ENCODE results near the gene OR56A1. TPM values are rescaled to one million over a fixed set of nuclear protein-coding genes. Genes with fewer than 3 reads are reported as not detected.
"Not testable (repeated sequence)": the region's sequence is repeated elsewhere in the genome, so short reads cannot be mapped to it uniquely, and the experiment has no call there.

Gene OR56A1, protein sequence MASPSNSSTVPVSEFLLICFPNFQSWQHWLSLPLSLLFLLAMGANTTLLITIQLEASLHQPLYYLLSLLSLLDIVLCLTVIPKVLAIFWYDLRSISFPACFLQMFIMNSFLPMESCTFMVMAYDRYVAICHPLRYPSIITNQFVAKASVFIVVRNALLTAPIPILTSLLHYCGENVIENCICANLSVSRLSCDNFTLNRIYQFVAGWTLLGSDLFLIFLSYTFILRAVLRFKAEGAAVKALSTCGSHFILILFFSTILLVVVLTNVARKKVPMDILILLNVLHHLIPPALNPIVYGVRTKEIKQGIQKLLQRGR
- not detected in 2 replicates for total RNA-seq (2014; rRNA removed; shearing (Covaris generic))

DNA sequence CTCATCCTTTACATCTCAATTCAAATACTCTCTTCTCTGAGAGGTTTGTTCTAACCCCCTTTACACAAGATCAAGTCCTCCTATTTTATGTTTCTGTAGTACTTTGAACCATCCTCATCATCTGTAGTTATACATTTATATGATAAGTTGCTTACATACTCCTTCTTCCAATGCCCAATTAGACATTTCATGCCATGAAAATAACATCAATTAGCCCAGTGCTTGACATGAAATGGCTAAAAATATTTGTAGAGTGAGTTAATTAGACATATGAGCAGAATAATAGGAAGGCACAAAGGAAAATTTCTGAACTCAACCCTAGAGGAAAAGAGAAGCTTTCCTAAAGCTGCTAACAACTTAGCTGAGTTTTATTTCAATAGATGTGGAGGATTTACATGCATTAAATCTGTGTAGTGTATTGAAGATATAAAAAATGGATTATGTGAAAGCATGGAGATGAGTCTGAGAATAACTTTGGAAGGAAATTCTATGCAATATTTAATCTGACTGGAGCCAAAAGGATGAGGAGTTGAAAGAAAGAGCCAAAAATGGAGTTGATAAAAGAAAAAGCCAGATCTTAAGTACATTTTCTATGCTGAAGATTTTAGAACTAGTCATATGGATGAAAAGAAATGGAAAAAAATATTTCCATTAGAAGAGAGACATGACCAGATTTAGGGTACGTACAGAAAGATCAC lies at the start of gene OR56A1:
OR56A1 (minus strand) TSS at position 51 of the 698 bp plus-strand sequence. CDS start 3,066 bp downstream, outside the sequence.
- DNase-seq (ENCODE audit: low read depth): no peak

DNA sequence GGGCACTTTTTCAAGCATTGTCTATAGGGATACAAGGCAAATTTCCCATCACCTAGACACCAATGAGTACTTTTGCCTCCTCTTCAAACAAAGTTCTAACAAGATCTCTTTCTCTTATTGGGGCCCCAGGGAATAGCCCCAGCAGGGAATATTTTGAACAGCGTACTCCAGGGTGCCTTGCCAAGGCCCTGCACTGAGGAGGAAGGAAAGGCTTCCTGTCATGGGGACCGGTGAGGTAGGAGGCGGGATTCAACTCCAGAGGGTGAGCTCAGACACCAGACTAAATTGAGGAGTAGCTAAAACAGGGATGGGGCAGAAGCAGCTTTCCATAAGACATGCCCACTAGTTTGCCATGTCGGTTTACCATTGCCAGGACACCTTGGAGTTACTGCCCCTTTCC lies 48.9 kb upstream of the OR56A1 start:
- DNase-seq (ENCODE audit: low read depth): no peak

DNA sequence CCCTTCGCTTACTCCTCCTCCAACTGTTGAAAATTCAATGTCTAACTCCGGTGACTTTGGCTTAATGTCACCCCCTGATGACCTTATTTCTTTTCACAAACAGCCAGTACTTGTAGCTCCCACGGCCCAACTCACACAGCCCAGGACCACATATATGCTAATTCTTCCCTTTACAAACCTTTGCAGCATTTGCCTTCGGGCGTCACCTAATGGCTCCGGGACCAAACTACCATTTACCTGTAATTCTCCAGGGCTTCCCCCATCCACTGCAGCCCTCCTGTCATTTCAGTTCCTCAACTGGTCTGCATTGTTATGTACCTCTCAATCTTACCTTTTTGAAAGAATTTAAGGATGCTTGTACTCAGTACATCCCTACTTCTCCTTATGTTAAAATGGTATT lies 47.2 kb upstream of the OR56A1 start:
- DNase-seq (ENCODE audit: low read depth): no peak

DNA sequence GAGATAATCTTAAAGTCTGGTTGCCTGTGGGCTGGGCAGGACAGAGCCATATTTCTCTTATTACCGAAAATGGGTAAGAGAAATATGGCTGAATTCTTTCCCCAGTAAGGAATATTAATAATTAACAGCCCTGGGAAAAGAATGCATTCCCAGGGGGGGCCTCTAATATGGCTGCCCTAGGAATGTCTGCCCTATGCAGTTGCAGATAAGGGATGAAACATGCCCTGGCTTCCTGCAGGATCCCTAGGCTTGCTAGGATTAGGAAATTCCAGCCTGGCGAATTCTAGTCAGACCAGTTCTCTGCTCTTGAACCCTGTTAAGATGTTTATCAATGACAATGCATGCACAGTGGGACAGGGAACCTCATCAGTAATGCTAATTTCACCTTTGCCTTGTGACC lies 45.9 kb upstream of the OR56A1 start:
- DNase-seq (ENCODE audit: low read depth): not testable (repeated sequence)

DNA sequence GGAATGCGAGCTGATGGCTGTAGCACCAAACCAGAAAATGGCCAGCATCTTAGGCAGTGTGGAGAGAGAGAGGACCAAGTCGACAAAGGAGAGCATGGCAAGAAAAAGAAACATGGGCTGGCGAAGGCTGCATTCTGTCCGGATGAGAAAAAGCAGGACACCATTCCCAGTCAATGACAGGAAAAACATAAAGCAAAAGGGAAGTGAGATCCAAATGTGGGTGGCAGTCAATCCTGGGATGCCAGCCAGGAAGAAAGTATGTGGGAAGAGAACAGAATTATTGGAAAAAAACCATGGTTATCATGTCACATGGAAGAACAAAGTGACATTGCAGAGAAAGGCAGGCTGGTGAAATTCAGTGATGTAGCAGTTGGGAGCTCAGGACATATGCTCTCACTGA lies 36.9 kb upstream of the OR56A1 start:
- no peak for DNase-seq (ENCODE audit: low read depth)

DNA sequence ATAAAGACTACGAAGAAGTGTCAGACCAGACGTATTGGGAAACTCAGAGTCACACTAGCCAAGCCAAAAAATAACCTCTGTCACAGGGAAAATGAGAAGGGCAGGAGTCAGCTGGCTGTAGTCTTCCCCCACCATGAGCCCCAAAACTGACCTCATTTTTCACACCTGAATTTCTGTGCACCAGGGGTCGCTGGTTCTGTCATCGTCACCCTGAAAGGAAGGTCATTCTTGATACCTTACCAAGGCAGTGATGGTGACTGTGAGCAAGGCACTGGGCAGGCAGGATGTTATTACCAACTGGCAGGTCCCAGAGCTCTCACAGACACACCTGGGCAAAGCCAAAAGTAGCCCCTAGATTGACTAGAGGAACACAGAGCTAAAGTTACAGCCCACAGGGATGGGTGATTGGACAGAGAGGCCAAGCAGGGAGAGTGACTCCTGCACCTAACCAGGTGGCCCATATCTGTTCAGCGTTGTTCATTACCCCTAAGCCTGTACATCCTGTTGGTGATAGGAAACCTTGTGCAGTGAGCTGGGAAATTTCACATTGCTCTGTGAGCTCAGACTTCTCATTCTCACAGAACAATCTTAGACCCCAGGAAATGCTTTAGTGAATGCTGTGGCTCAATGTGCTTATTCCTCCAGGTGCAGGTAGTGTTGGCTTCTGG lies 32.3 kb upstream of the OR56A1 start:
- DNase-seq (ENCODE audit: low read depth): no peak

DNA sequence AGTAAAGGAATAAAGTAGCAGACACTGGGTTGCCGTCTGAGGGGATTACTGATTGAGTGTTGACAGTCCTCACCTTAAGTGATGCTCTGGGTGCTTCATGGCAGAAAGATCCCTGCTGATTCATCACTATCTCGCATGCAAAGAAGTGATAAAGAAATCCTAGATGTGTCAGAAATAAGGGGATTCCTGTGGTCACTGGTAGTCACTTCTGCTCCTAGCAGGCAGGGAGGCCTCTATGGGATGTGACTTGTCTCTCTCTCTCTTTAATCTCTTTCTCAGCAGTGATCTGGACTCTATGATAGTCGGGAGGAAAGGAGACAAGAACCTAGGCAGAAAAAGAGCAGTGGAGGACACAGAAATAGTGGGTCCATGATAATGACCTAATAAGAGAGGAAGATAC lies 30.9 kb upstream of the OR56A1 start:
- DNase-seq (ENCODE audit: low read depth): peak; percentile 2

DNA sequence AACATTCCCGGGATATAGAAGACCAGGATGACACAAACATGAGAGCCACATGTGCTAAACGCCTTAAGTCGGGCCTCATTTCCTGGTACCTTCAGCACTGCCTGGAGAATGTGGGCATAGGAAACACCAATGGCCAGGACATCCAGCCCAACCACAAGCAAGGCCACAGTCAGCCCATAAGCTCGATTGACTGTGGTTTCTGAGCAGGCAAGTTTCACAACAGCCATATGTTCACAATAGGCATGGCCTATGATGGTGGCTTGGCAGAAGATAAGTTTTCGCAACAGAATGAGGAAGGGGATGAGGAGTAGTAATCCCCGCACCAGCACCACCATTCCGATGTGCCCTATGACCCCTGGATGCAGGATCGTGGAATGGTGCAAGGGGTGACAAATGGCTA lies 26.9 kb upstream of the OR56A1 start:
- DNase-seq (ENCODE audit: low read depth): no peak

DNA sequence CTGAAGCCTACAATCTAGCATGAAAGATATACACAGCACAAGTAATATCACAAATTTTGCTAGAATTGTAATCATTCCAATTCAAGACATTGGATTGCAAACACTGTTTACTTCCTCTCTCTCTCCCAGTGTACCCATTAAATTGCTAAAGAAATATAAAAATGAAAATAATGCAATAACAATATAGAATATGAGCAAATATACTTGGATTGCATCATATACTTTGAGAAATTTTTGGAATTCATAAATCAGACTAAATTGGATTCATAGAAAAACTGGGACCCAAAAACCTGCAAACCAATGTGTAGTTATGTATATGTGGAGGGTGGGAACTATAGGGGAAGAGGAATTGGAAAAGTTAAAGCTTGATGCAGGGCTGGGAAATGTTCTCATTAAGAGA lies 25.0 kb upstream of the OR56A1 start:
- DNase-seq (ENCODE audit: low read depth): no peak

DNA sequence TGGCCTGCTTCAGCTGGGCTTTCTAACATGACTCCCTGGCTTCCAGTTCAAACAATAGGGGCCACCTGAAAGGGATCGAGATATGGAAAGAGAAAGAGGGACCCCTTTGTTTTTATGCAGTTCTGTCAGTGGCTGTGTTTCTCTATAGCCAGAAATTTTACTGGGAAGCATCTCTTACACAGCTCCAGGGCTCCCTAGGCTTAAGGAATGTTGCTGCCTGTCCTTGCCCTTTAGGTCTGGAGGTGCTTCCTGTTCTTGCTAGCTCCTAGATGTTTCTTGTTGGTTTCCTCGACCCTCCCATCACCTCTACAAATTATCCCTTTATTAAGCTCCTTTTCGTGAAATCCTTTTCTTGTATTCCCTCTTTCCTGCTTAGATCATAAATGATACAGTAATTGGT lies 21.8 kb upstream of the OR56A1 start:
- DNase-seq (ENCODE audit: low read depth): no peak

DNA sequence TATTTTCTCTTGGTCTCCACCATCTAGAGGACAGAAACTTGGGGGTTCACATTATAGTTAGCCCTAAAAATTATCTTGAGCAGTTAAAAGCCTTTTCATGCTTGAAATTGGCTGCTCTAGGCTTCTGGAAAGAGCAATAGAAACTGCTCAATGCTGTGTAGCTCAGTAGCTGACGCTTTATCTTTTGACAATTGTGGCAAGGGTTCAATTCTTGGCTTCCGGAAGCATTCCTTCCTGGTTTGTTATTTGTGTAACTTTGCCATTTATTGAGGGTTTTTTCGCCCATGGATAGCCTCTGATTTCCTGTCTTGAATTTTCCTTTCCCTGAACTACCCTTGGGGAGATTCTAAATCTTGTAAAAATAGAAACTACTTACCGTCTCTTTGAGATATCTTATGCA lies 10.3 kb upstream of the OR56A1 start:
- DNase-seq (ENCODE audit: low read depth): no peak

DNA sequence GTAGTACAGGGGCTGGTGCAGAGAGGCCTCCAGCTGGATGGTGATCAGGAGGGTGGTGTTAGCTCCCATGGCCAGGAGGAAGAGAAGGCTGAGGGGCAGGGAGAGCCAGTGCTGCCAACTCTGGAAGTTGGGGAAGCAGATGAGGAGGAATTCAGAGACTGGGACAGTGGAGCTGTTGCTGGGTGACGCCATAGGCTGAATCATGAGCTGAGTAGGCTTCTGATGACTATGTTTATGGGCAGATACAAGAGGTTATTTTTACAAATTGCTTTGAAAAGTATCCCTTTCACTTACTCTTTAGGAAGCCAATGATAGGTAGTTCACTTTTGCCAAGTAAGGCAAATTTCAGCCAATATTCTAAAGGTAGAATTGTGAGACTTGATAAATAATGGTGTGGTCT lies 3.1 kb downstream of the OR56A1 start:
- DNase-seq (ENCODE audit: low read depth): no peak

DNA sequence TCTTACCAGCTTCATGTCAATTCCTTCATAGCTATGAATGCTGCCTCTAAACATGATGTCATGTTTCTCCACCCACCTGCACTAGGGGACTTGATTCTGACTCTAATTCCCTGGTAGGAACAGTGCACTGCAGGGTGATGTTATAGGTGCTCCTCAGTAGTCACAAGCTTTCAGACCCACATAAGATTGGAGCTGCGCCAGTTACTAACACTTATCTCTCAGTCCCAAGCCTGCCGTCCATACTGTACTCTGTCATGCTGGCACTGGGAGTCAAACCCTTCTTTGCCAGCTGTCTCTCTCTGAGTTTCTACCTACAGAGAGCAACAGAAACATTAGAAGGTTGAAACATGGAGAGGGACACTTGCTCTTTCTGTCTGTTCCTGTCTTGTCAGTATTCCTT lies 5.5 kb downstream of the OR56A1 start:
- no peak for DNase-seq (ENCODE audit: low read depth)

DNA sequence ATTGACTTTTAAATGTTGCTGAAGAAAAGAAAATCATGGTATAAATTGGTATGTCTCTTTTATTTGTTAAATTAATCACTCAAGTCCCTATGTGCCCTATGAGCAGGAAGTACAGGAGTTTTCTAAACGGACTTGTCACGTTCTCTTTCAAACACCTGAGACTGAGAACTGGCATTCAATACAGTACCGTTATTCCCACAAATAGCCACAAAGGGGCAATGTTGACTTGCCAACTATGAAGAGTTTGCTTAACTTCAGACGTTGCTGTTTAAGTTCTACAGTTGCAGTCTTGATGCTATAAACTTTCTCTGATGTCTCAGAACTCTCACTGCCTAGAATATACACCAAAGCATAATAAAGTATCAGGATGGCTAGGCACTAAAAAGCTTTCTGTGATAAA lies 7.6 kb downstream of the OR56A1 start:
- DNase-seq (ENCODE audit: low read depth): peak; percentile 27

DNA sequence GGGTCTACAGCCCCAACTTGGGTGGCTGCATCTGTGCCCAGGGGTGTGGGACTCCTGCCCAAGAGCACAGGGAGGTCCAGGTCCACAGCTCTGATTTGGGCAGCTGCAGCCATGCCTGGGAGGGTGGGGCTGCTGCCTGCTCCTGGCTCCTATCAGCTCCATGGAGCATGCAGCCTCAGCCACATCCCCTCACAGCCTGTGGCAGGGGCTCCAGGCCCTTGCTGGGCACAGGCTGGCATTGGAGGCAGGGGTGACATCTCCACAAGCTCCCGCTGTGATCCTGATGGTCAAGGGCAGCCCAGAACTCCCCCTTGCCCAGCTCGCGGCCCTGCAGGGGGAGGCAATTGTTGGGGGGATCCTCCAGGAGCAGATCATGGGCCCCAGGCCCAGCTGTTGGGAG lies 17.5 kb downstream of the OR56A1 start:
- no peak for DNase-seq (ENCODE audit: low read depth)

DNA sequence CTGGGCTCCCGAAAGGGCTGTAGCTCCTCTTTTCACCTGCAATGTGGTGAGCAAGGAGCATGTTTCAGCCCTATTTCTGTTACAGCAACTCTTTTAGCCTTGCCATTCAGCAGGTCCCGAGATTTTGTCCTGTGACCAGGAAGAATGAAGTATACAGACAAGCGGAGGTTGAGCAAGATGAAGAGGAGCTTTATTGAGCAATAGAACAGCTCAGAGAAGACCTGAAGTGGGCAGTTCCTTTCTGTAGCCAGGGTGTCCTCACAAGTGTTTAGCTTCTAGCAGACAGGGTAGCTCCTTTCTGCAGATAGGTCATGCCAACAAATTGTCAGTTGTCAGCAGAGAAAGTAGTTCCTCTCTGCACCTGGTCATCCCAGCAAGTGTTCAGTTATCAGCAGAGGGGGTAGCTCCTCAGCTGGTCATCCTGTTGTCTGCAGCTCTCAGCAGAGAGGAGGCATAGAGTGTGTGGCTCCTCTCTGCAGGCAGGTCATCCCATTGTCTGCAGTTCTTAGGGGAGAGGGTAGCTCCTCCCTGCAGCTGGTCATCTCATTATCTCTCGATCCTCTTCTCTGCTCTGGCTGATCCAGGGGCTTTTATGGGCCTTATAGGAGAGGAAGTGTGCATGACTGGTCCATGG lies 18.4 kb downstream of the OR56A1 start:
- DNase-seq (ENCODE audit: low read depth): no peak

DNA sequence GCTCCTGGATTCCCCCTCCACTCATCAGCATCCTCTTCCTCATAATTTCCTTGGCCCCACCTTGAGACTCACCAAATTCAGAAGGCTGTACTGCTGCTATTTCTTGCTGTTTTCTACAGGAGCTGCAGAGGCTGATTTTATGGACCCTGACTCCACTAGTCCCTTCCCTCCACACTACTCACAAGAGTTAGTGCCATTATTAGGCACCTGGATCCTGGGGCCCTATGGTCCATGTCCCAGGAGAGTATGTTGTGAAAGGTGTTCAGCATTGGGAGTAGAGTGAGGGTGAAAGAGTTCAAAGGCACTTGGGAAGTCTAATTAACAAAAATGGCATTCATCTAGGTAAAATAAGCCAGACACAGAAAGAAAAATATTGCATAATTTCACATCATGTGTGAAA lies 23.7 kb downstream of the OR56A1 start, which contains the start of gene OR56A4:
OR56A4 (minus strand) TSS at position 101 of the 400 bp plus-strand sequence. CDS start 3,954 bp downstream, outside the sequence.
- no peak for DNase-seq (ENCODE audit: low read depth)

DNA sequence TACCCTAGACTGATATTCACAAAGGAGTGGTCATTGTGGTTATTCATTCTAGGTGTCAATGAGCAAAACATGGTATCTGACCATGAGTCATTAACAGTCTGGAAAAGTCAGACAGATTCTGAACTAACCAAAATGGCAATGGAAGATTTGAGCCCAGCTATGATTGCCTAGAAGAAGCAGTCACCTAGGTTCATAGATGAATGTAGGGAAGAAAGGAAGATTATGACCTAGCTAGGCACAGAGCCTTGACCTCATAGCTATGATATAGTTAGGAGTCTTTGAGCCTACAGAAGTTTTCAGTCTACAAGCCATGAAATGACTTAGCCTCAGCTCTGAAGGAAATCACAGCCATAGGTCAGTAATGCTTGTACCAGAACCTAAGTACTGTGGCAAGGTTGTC lies 24.2 kb downstream of the OR56A1 start:
- DNase-seq (ENCODE audit: low read depth): no peak

DNA sequence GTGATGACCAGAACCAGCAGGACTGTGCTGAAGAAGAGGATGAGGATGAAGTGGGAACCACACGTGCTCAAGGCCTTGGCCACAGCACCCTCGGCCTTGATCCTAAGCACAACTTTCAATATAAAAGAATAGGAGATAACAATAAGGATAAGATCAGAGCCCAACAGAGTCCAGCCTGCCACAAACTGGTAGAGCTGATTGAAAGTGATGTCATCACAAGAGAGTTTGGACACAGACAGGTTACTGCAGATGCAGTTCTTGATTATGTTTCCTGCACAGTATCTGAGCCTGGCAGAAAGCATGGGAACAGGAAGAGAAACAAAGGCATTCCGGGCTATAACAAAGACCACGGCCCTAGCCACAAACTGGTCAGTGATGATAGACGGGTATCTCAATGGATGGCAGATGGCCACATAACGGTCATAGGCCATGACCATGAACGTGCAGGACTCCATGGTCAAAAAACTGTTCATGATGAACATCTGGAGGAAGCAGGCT lies 28.3 kb downstream of the OR56A1 start:
- DNase-seq (ENCODE audit: low read depth): no peak

DNA sequence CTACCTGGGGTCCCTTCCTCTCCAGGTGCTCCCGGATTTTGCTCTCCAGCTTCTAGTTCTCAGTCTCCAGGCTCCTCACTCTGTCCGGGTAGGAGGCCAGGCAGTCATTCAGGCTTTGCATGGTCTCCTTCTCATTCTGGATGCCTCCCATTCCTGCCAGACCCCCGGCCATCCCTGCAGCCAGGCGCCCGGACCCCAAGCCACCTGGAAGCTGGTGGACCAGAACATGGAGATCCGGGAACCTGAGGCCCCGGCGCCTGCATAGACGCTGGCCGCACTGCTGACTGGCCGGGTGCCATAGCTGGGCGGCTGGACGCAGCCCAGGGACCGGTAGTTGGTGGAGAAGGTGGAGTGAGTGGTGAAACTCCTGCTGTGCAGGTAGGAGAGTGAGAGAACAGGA lies 35.8 kb downstream of the OR56A1 start:
- DNase-seq (ENCODE audit: low read depth): no peak

DNA sequence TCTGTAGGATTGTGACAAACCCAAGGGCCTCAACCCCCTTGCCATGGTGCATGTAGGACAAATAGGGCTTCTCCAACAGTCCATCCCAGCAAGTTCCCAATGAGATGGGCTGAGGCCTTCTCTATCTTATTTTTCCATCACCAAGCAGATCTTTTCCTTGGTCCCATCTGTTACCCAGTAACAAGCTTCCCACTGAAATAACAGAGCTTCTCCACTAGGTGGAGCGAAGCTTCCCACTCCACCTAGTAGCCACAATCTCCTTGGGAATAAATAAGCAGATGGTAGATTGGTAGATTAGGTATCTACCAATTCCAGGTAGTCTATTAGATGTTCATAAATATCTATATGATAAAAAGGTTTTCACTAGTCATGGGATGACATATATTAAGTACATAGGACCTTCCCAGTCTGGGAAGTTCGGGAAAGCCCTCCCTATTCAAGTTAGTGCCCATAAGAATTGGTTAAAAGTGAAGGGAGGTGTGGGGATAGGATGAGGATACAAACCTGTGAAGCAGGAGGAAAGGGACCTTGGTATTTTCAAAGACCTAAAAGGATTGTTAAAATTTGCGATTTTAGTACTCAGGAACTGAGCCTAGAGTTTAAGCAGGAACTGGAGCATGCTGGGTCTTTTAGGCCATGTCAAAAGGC lies 37.8 kb downstream of the OR56A1 start:
- DNase-seq (ENCODE audit: low read depth): peak; percentile 31

DNA sequence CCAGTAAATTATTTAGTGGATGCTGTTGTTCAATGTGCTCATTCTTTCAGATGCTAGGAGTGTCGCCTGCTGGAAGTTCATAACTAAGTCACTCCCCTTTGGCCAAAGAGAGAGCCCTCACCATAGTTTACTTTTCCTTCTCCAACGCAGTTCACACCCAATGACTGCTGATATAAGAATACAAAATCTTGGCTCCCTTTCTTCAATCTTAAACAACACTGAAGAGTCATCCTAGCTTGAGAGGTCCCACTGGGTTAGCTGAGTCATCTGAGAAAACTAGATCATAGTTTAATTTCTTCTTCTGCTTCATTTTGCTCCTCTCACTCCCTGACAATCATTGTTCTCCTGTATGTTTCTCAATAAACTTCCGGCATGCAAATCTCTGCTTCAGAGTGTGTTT lies 38.4 kb downstream of the OR56A1 start:
- no peak for DNase-seq (ENCODE audit: low read depth)

Data from RPMI7951 (cell line).